GM18517 (cell line): ENCODE data around the gene ARHGAP15.

ENCODE experiments used
- ATAC-seq: cut with Tn5 transposase; IDR thresholded peaks from one replicate; pipeline ENCODE4 v1.9.1; 2021; ENCODE audit warnings: mild to moderate bottlenecking, moderate library complexity; ENCODE audit not compliant: unreplicated experiment

The ARHGAP15 gene

GRCh38 chr2:143553261-143553660 lies 424.0 kb downstream of the ARHGAP15 start:
- no peak for ATAC-seq

DNA sequence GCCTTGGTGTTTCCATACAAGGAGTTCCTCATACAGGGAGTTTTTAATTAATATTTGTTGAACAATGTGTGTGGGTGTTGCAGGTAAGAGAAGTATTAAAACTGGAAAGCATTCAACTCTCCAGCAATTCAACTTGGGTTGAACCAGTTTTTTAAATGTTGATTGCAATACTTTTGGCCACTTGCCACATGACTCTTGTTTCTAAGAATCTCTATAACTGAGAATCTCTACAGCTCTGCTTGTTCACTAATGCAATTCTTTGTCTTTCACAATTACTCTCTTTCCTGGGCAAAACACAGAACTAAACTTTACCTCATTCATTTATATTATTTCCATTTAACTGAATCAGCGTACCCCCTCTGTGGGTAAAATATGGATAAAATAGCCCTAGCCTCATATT lies 429.4 kb downstream of the ARHGAP15 start:
- no peak for ATAC-seq

- ATAC-seq = no peak
These were observed 429.9 kb downstream of the ARHGAP15 start for GRCh38 chr2:143559147-143559546.

- no peak for ATAC-seq
These were observed 431.5 kb downstream of the ARHGAP15 start for GRCh38 chr2:143560724-143561123.

DNA sequence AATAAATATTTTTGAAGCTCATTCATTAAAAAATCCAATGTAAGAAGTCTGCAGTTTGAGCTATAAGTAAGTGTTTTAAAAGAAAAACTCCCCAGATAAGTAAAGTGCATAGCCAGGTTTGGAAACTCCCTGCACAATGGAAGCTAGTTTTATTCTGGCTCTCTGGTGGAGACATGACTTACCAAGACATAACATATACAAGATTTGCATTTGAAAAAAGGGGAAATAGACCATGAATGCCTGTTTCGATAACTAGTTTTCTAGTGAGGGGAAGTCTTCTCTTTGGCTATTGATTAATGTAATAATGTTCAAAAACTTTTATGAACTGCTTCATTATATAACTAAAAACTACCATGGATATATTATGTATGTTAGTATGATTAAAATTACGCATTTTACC lies 435.2 kb downstream of the ARHGAP15 start:
- peak; percentile 96 for ATAC-seq

DNA sequence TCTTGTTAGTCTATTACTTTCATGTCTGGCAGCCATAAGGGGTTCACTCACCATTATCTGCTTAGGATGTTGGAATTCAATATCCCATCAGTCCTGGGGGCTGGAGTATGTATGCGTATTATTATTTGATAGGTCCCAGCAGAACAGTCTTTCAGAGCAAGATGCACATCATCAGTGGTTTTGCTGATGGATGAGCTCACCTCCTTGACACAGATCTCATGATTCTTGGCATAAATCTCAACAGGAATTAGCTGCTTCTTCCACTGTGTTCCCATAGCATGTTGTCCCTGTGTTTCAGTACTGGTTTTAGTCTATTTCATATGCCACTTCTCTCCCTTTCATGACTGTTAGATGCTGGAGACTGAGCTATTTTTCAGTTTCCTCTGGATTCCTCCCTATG lies 442.5 kb downstream of the ARHGAP15 start:
- no peak for ATAC-seq

- ATAC-seq = no peak
These were observed 443.2 kb downstream of the ARHGAP15 start for GRCh38 chr2:143572421-143572820.

DNA sequence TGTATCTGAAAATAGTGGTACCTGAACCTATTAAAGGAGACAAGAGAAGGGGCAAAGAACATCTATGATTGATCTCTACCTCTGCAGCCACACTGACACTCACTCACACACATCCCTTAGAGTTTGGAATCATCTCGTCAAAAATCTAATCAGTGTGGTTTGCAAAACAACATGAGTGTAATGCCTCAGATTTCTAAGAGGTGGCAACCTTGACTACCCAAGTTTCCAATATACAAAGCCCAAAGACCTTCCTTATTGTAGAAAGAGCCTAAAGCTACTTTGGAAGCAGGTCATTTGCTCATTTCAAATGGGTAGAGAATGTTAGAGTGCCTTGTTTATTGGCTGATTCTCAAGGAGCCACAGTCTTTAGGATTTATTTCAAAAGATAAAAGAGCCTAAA lies 444.9 kb downstream of the ARHGAP15 start:
- ATAC-seq = no peak

DNA sequence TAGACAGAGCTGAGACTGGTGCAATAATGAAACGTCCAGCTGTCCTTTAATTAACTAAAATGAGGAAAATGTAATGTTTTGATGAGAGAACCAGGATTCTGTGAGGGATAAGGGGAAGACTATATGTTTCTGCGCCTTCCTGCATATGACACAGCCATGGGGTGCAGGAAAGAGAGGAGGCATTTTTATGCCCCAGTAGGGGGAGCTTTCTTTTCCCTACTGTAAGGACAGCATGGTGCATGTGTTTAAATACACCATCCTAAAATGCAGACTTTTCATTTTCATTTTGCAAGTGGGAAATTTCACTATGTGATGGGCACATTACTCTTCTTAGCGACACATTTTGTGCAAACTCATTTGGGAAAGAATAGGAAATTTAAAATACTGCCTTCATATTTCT lies 446.1 kb downstream of the ARHGAP15 start:
- ATAC-seq = no peak

- ATAC-seq = no peak
These were observed 448.3 kb downstream of the ARHGAP15 start for GRCh38 chr2:143577489-143577888.

DNA sequence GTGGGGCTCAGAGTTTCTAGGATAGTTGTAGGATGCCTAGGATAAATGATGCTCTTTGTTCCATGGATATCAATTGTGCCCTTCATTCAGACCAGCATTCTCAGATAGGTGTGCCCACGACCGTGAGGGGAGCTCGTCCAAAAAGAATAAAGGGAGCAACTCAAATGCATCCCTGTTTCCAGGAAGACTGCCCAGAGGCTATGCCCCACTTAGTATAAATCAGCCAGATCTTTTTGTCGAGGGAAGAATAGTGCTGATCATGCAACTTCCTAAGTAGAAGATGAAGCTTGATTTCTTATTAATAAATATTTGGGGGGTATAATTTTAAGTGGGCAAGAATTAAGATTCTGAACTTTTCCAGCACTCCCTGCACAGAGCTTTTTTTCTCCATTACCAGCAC lies 450.2 kb downstream of the ARHGAP15 start:
- no peak for ATAC-seq

DNA sequence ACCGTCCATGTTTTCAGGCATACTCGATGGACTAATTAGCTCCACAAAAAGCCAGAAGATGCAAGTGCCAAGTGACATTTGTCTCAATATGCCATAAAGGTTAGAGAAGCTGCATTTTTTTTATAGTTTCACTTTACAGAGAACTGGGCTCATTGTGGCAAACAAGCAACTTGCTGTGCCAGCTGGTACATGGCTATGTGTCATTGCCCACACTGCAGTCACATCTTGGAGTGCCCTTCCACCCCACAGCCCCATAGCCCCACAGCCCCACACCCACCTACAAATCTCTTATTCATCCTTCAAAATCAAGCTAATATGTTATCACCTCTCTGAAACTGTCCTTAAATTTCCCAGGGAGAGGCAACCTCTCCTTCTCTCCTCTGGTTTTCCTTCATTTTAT lies 451.9 kb downstream of the ARHGAP15 start:
- ATAC-seq = no peak

DNA sequence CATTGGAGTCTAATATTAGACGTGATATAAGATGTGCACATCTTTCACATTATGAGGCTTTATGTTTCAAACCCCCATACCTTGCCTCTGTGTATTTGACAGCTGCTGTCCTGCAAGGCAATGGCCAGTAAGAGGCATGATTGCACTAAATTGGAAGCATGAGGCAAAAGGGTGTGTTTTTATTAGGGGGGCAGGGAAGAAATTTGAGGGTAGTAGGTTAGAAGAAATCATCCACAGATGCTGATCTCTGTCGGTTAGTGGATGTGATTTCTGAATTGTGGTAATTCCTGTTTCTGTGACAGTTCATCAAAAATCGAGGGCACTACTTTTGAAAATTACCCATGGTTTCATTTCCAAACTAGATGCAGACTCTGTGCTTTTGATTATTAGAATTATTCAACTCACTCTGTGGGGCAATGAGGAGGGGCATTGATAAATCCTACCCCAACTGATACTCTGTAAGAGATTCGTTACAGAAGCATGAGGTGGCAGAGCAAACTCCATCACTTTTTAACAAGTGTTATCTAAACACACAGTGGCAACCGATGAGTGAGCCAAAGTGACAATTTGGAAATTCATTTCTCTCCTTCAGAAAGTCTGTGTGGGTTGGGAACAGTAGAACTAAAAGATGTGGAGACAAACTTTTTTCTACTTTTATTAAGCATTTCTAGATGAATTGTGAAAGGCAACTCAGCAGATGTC lies 453.0 kb downstream of the ARHGAP15 start:
- ATAC-seq = no peak

- no peak for ATAC-seq
These were observed 455.7 kb downstream of the ARHGAP15 start for GRCh38 chr2:143584936-143585335.

DNA sequence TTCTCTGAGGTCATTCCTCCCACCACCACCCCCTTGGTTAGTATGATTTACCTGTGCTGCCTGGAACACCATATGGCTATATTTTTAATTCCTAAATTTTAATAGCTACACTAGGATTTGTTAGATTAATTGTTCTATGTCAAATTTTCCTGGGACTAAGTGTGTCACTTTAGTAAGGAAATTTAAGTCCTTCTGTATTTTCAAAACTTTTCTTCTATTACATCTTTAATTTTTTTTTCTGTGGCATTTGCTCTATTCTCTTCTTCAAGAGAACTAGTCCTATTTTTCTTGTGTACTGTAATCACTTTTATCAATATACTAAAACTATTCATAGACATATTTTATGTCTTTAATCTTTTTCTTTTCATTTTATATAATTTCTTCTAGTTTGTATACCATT lies 456.9 kb downstream of the ARHGAP15 start:
- no peak for ATAC-seq

DNA sequence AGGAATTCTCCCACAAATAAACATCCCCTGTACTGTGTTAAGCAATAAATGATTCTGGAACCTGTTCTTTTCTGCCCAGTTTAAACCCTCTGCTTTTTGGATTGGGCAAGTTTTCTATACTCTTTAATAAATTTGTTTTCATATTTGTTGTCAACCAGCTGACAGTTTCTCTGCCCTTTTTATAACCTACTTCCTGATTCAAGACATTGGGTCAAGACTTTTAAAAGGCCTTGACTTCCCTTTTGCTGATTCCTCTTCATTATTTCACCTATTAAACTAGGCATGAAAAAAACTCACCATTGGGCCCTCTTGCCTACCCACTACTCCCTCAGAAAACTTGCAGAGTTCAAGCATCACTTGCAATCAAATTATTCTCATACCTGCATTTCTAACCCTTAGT lies 459.5 kb downstream of the ARHGAP15 start:
- no peak for ATAC-seq

- no peak for ATAC-seq
These were observed 464.9 kb downstream of the ARHGAP15 start for GRCh38 chr2:143594161-143594560.

DNA sequence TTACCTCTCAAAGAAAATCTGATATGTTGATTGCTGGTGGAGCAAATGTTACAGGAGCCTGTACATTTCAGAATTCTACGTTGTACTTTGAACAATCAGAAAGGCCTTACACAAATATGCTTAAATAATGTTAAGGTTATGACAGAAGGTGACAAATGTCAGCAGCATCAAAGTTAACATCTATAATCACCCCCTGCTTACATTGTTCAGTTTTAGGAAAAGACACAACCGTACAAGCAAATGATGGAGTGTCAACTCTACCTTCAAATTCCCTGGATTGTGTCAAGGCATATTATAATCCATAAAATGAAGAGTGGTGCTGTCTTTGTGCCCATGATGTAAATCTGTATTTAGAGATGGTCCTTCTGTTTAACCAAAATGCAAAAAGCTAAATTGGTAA lies 465.5 kb downstream of the ARHGAP15 start:
- ATAC-seq = no peak

GRCh38 chr2:143600116-143600515 lies 470.9 kb downstream of the ARHGAP15 start:
- ATAC-seq = no peak

GRCh38 chr2:143601828-143602227 lies 472.6 kb downstream of the ARHGAP15 start:
- ATAC-seq = no peak

DNA sequence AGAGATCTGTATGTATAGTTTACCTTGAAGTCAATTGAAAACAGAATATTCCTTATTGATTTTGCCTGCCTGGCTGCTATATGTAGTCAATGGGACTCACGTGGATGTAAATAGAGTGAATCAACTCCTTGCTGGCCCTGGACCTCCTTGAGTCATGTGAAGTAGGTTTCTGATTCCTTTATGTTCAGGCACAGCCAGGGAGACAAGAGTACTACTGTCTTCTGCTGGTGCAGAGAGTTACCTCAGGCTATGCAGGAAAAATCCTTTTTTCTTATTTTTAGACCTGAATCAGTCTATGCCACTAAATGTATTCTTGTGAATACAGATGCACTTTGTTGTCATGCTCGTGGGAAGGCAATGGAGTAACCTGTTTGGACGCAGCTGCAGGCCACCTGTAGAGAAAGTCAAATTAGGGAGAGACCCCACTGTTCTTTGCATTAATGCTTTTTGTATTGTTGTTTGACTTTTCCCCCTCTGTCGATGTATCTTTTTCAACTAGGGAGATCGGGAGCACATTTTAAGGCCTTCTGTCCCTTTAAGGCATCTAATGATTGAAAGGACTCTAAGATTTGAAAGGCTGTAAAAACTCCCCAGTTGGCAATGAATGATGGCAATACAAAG lies 473.9 kb downstream of the ARHGAP15 start:
- no peak for ATAC-seq

DNA sequence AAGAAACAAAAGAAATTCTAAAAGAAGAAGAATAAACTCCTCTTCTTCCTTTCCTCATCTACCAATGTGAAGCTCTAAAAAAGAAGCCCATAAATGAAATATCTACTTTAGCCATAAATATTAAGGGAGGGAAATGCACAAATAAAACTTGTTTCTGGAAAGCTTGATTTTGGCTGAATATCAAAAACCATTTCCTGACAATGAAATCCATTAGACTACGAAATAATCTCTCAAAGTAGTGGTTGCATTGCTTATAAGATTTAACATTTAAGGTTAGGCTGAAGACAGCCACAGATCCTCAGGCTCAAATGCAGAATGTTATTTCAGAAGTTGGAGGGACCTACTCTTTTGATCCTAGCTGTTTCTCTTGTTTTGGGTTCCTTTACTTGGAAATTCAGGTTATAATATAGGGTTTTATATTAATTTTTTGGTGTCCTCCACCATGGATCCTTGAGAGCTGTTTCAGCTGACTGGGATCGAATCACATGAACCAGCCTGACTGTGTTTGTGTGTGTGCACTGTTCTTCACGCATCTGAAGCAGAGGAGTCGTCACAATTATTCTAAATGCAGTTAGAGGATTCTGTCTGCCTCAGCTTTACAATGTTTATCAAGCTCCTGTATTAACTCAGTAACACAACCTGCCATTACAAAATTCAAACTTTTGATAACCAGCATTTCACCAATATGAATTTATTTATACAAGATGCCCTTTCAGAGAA lies 474.8 kb downstream of the ARHGAP15 start:
- ATAC-seq = no peak
